ENCODE measurements around the gene INSYN1.

DNA sequence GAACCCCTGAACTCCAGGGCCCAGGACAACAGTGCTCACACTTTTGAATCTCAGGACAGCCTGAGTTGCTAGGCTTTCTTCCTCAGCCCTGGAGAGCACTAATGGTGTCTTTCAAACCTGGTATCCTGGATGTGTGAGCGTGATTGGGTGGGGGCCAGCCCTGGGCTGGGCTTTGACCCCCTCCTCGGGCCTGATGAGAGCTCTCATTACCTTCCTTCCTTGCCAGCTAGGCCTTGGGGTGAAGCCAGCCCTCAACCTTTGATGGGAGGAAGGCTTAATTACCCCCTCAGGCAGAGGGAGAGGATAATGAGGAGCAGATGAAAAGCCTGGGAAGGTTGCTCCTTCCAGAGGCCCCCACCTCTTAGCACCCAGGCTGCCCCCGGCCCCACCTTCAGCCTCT lies 31.1 kb upstream of the INSYN1 start:
- no peak for TF ChIP-seq CTCF (IDR thresholded peaks at IDR 0.05)
- TF ChIP-seq POLR2A (IDR thresholded peaks at IDR 0.05) = no peak
- TF ChIP-seq POLR2AphosphoS5 (IDR thresholded peaks at IDR 0.05) = no peak
